ENCODE results near the gene TCP11L2. TPM values are rescaled to one million over a fixed set of nuclear protein-coding genes. Genes with fewer than 3 reads are reported as not detected.
A peak's percentile ranks its signal among the peaks of the same experiment; 100 is the strongest.
"Not testable (repeated sequence)": the region's sequence is repeated elsewhere in the genome, so short reads cannot be mapped to it uniquely, and the experiment has no call there.

Gene TCP11L2
- polyA plus RNA-seq, 5 donors: 13.7 to 27.6 (median 26.6) TPM

GRCh38 chr12:106282457-106283097 lies 20.0 kb upstream of the TCP11L2 start:
- DNase-seq: no peak

- DNase-seq: no peak
These were observed 18.0 kb upstream of the TCP11L2 start for GRCh38 chr12:106284358-106285105.

- DNase-seq: no peak
These were observed 16.6 kb upstream of the TCP11L2 start for GRCh38 chr12:106285982-106286381.

GRCh38 chr12:106286576-106287162 lies 15.9 kb upstream of the TCP11L2 start:
- not testable (repeated sequence) for DNase-seq

DNA sequence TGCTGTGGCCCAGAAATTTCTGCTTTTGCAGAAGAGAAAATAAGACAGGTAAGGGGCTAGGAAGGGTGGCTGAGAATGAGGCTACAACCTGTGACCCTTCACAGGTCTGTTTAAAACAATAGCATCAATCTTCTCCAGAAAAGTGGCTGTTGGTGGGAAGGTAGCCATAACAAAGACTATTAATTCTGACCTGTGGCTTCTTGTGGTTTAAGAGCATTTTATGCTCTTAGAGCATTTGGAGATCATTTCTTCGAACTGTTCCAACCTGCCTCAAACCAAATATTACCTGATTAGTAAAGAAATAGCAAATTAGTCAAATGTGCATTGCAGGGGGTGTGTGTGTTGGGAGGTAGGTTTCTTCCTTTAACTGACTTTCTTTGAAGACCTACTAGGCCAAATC lies 15.2 kb upstream of the TCP11L2 start:
- no peak for DNase-seq

- no peak for DNase-seq
These were observed 14.4 kb upstream of the TCP11L2 start for GRCh38 chr12:106288101-106288493.

- DNase-seq: no peak
These were observed 13.9 kb upstream of the TCP11L2 start for GRCh38 chr12:106288494-106289195.

DNA sequence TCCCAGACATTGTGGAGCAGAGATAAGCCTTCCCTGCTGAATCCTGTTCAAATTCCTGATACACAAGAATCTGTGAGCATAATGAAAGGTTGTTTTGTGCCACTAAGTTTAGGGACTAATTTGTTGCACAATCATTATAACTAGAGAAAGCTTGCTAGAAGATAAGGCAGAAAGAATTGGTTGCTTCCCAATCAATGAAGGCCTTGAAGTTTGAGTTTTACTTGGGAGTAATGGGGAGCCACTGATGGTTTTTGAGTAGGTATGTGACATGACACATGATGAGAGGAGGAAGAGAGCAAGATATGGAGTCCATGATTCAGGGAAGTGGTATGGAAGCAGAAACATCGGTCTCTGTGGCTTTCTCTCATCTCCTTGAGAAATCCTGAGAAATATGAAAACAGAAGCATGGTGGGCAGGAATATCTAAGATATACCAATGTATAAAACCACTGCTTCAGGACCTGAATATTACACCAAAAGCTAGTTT lies 13.3 kb upstream of the TCP11L2 start:
- no peak for DNase-seq

GRCh38 chr12:106290666-106291065 lies 11.9 kb upstream of the TCP11L2 start:
- no peak for DNase-seq

- no peak for DNase-seq
These were observed 11.2 kb upstream of the TCP11L2 start for GRCh38 chr12:106291342-106291741.

DNA sequence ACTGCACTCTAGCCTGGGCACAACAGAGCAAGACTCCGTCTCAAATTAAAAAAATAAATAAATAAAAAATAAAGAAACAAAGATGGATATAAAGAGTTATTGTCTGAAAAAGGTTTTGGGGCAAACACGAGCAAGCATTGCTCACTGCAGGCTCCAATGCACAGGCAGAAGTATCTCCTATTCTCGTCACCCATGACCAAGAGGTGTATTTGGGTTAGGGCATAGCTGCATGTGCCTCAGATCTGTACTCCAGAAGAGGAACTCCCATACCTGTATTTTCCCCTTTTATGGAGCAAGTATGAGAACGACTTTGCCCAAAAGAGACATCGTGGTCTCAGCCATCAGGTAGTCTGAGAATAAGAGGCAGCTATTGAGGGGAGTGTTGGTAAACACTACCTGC lies 10.2 kb upstream of the TCP11L2 start:
- DNase-seq: no peak

- DNase-seq: no peak
These were observed 6.2 kb upstream of the TCP11L2 start for GRCh38 chr12:106296179-106296877.

DNA sequence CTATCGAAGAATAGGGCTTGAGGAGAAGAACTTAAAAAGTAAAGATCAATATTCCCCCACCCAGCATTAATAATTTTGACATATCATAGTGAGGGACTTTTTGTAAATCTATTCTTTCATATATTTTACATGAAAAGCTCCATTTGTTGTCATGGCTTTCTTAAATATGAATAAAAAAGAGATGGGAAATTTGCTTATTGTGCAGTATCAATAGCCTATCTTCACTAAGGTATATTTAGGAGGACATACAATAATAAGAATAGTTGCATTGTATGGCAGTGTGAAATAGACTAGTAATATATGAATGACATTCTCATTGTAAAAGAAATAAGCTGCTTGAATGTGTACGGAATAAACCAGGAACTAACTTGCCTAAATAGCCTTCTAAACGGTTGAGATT lies 5.5 kb upstream of the TCP11L2 start:
- no peak for DNase-seq

- no peak for DNase-seq
These were observed 4.9 kb upstream of the TCP11L2 start for GRCh38 chr12:106297681-106298080.

- no peak for DNase-seq
These were observed 3.2 kb upstream of the TCP11L2 start for GRCh38 chr12:106299202-106299774.

DNA sequence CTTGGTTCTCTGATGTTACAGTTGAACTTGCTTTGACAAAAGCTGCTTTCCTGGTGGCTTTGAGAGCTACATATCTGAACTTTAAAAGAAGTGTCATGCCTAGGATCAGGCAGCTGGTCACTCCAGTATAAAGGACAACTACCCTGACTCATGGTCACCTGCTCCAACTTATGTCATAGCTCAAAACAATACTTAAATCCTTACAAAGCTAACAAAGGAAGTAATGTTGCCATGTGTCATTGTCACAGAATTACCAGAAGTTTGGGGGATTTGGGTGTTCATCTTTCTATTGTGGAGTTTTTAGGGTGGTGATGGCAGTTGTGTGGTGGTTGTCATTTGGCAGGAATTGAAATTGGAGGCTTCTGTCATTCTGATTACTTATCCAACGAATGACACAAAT lies 1.8 kb upstream of the TCP11L2 start:
- no peak for DNase-seq

DNA sequence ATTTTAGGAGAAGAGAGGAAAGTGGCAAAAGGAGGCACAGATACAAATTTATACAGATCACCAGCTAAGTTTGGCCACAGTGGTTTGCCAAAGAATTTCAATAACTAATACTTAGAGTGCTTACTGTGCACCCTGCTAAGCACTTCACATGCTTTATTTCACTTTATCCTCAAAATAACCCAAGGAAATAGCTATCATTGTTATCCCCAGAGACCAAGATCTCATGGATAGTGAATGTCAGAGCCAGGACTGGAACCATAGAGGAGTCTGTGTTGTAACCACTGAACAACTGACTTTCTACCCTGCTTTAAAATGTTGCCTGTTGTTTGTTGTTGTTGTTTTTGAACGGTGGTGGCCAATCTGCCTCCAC lies 1.3 kb upstream of the TCP11L2 start:
- DNase-seq: no peak

- DNase-seq: peak; percentile 61 to 73
These were observed 767 bp upstream of the TCP11L2 start for GRCh38 chr12:106301611-106302321.

- DNase-seq: peak; percentile 83 to 89
These were observed 778 bp downstream of the TCP11L2 start for GRCh38 chr12:106303202-106303820.

DNA sequence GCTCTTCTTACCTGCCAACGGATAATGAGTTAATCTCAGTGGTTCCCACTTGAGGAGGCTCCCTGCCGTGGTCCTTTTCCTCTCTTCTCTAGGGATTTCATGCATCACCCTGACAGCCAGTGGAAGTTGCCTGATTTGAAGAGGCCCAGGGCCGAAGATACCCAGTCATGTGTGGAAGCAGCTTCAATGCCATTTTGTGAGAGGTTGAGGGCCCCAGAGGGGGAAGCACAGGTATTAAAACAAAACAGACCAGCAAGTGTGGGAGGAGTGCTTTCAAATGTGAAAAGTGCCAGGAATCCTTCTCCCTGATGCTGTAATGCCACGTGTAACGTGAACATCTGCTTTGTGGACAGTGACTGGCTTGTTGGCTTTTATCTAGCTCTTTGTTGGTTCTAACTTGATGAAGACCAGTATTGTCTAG lies 1.5 kb downstream of the TCP11L2 start:
- no peak for DNase-seq

Measured in right lung (tissue), 5 donors.